GM23338 (cell line): ENCODE data around the gene PLA2G4B. TPM values are rescaled to one million over a fixed set of nuclear protein-coding genes. Genes with fewer than 3 reads are reported as not detected.

Source experiments
- ATAC-seq: fragments of 200-7000 bp; cut with Tn5 transposase; 3 replicates; pipeline ENCODE4 v1.9.1; 2020
- DNase-seq: peaks from one replicate; pipeline ENCODE4 v3.0.0-alpha.2; 2015; ENCODE audit warnings: low spot score
- H2AFZ ChIP-seq: fragments of 200-600 bp; sonication (generic); 2 replicates; pipeline ENCODE4 v1.8.0; 2016; ENCODE audit warnings: antibody characterized with exemption, mild to moderate bottlenecking, moderate library complexity
- H3F3A ChIP-seq: fragments of 200-600 bp; sonication (generic); replicated peaks from 2 replicates; pipeline ENCODE4 v1.8.0; 2017; ENCODE audit warnings: antibody characterized with exemption, mixed run types, low read depth
- H3K27ac ChIP-seq: fragments of 200-600 bp; sonication (generic); 2 replicates; pipeline ENCODE4 v1.6.1; 2016; ENCODE audit warnings: low read depth
- H3K27me3 ChIP-seq: fragments of 200-600 bp; sonication (generic); 2 replicates; pipeline ENCODE4 v1.8.0; 2016; ENCODE audit warnings: mild to moderate bottlenecking, mixed run types, moderate library complexity; ENCODE audit not compliant: insufficient read depth
- H3K36me3 ChIP-seq: fragments of 200-600 bp; sonication (generic); 2 replicates; pipeline ENCODE4 v1.8.0; 2016; ENCODE audit warnings: mild to moderate bottlenecking; ENCODE audit not compliant: insufficient read depth
- H3K4me1 ChIP-seq: fragments of 200-600 bp; sonication (generic); 2 replicates; pipeline ENCODE4 v1.8.0; 2016; ENCODE audit warnings: mild to moderate bottlenecking, moderate library complexity; ENCODE audit not compliant: insufficient read depth
- H3K4me2 ChIP-seq: fragments of 200-600 bp; sonication (generic); 2 replicates; pipeline ENCODE4 v1.7.1; 2017; ENCODE audit warnings: mixed run types
- H3K4me3 ChIP-seq: fragments of 200-600 bp; sonication (generic); 2 replicates; pipeline ENCODE4 v1.6.1; 2016; ENCODE audit warnings: mixed run types
- H3K79me2 ChIP-seq: fragments of 200-600 bp; sonication (generic); replicated peaks from 2 replicates; pipeline ENCODE4 v1.8.0; 2017; ENCODE audit warnings: mild to moderate bottlenecking; ENCODE audit not compliant: insufficient read depth
- H3K9me2 ChIP-seq: fragments of 200-600 bp; sonication (generic); 2 replicates; pipeline ENCODE4 v1.8.0; 2017; ENCODE audit not compliant: insufficient read depth
- H4K20me1 ChIP-seq: fragments of 200-600 bp; sonication (generic); replicated peaks from 2 replicates; pipeline ENCODE4 v1.8.0; 2017; ENCODE audit warnings: mild to moderate bottlenecking; ENCODE audit not compliant: insufficient read depth
- H3K27ac Mint-ChIP-seq: 2 replicates; pipeline ENCODE4 v1.8.0; 2020; ENCODE audit warnings: inconsistent platforms, mild to moderate bottlenecking, moderate library complexity, mixed read lengths
- H3K27me3 Mint-ChIP-seq: 3 replicates; pipeline ENCODE4 v1.8.0; 2022; ENCODE audit warnings: low read depth, mild to moderate bottlenecking, moderate library complexity, mixed read lengths, inconsistent platforms; ENCODE audit not compliant: insufficient read depth, poor library complexity
- H3K36me3 Mint-ChIP-seq: 3 replicates; pipeline ENCODE4 v1.8.0; 2021; ENCODE audit warnings: low read depth, mild to moderate bottlenecking, inconsistent platforms, moderate library complexity, mixed read lengths
- H3K4me1 Mint-ChIP-seq: 3 replicates; pipeline ENCODE4 v1.8.0; 2020; ENCODE audit warnings: mild to moderate bottlenecking, inconsistent platforms, mixed read lengths
- H3K4me3 Mint-ChIP-seq: 3 replicates; pipeline ENCODE4 v1.8.0; 2021; ENCODE audit warnings: moderate library complexity, mild to moderate bottlenecking, inconsistent platforms, mixed read lengths
- H3K9me3 Mint-ChIP-seq: 3 replicates; pipeline ENCODE4 v1.8.0; 2020; ENCODE audit warnings: moderate library complexity, mild to moderate bottlenecking, inconsistent platforms, mixed read lengths
- CREB1 ChIP-seq: fragments of 250-450 bp; sonication (Bioruptor Pico); IDR thresholded peaks from 2 replicates; pipeline ENCODE4 v1.5.0; 2020; ENCODE audit warnings: low read depth, mild to moderate bottlenecking, moderate library complexity
- ETS1 ChIP-seq: IDR thresholded peaks from 2 replicates; pipeline ENCODE4 v1.6.1; 2016; ENCODE audit warnings: antibody characterized with exemption
- EZH2 ChIP-seq: fragments of 200-600 bp; sonication (generic); IDR thresholded peaks from one replicate; pipeline ENCODE4 v1.8.0; 2017; ENCODE audit warnings: antibody characterized with exemption, mild to moderate bottlenecking, low read depth; ENCODE audit not compliant: unreplicated experiment
- EZH2phosphoT487 ChIP-seq: fragments of 200-600 bp; sonication (generic); IDR thresholded peaks from one replicate; pipeline ENCODE4 v1.8.1; 2018; ENCODE audit warnings: antibody characterized with exemption; ENCODE audit not compliant: unreplicated experiment
- JUNB ChIP-seq: IDR thresholded peaks from one replicate; pipeline ENCODE4 v1.6.1; 2016; ENCODE audit warnings: antibody characterized with exemption; ENCODE audit not compliant: unreplicated experiment
- NANOG ChIP-seq: IDR thresholded peaks from 2 replicates; pipeline ENCODE4 v1.6.1; 2016; ENCODE audit warnings: antibody characterized with exemption, borderline replicate concordance
- POLR2AphosphoS5 ChIP-seq: IDR thresholded peaks from 2 replicates; pipeline ENCODE4 v1.6.1; 2016; ENCODE audit warnings: antibody characterized with exemption, low read depth
- STAT1 ChIP-seq: IDR thresholded peaks from one replicate; pipeline ENCODE4 v1.6.1; 2016; ENCODE audit warnings: antibody characterized with exemption; ENCODE audit not compliant: unreplicated experiment
- ZNF114 ChIP-seq: fragments of 250-450 bp; sonication (Bioruptor Pico); IDR thresholded peaks from 2 replicates; pipeline ENCODE4 v1.5.0; 2020; ENCODE audit warnings: mild to moderate bottlenecking, moderate library complexity
- ZNF331 ChIP-seq: fragments of 250-450 bp; sonication (Bioruptor Pico); IDR thresholded peaks from 2 replicates; pipeline ENCODE4 v1.5.0; 2020; ENCODE audit warnings: low read depth, mild to moderate bottlenecking, moderate library complexity
- polyA plus RNA-seq: library from polyadenylated mRNA; unstranded; fragments of >200 nt; fragmentation: Nextera tagmentation; extraction: Ambion mirVana; gene quantifications from 2 replicates; pipeline ENCODE4 v1.2.1, GENCODE V29; 2016
- total RNA-seq: library from RNA; depleted of rRNA; stranded (reverse); fragments of >200 nt; shearing (Covaris generic); gene quantifications from 2 replicates; pipeline ENCODE4 v1.2.3, GENCODE V29; 2014
- TF ChIP-seq, protein P1 (sequence below): fragments of 250-450 bp; sonication (Bioruptor Pico); IDR thresholded peaks from 2 replicates; pipeline ENCODE4 v1.5.0; 2020; ENCODE audit warnings: mild to moderate bottlenecking, moderate library complexity
- TF ChIP-seq, protein P2 (sequence below), 2 experiments: fragments of 200-600 bp in 1 of 2; sonication (generic) in 1 of 2; conservative IDR thresholded peaks; 2 replicates each; pipeline versions ENCODE4 v1.5.1 to v1.6.1; 2016 to 2017; ENCODE audit warnings: antibody characterized with exemption in 2 of 2, low read depth in 2 of 2, mild to moderate bottlenecking in 2 of 2, moderate library complexity in 1 of 2
- TF ChIP-seq, protein P3 (sequence below): IDR thresholded peaks from one replicate; pipeline ENCODE4 v1.6.1; 2018; ENCODE audit warnings: antibody characterized with exemption; ENCODE audit not compliant: unreplicated experiment

PLA2G4B gene
- total and polyA plus RNA-seq, 2 experiments from 2014 or later, result 4.4 to 9.6 TPM

DNA sequence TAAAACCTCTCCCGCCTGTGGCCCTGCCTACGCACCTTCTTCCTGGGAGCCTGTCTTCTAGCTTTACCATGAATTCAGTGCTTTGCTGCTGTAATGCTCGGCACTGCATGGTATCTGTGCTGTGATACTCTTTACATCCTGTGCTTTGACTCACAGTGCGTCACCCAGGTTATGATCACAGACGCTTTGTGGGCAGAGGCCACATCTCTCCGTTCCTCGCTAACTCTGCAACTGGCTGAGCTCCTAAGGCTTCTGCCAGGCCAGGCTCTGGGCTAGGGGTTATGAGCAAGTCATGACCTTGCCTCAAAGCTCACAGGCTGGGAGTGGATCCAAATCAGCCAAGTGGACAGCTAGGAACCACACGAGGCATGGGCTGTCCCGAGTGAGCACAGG, 32.0 kb downstream of the PLA2G4B start:
- no peaks in the 10 kb centered on the region; the same call in 2 of the 3 replicates for H3K4me1 Mint-ChIP-seq
- no peak overlapping the region for H3K4me3 Mint-ChIP-seq
- H2AFZ ChIP-seq, result no peak overlapping the region
- H3K27ac ChIP-seq, result no peak overlapping the region
- no peaks in the 10 kb centered on the region for H3F3A ChIP-seq
- H3K27me3 ChIP-seq, result no peaks in the 10 kb centered on the region
- no peaks in the 10 kb centered on the region for H4K20me1 ChIP-seq
- H3K36me3 ChIP-seq, result no peaks in the 10 kb centered on the region
- no peak overlapping the region for H3K27ac Mint-ChIP-seq
- H3K27me3 Mint-ChIP-seq, result peaks cover 20% of the 10 kb centered on the region
- H3K36me3 Mint-ChIP-seq, result no peaks in the 10 kb centered on the region; the same call in 2 of the 3 replicates
- H3K4me3 ChIP-seq, result no peak overlapping the region
- H3K4me2 ChIP-seq, result no peak overlapping the region
- no peaks in the 10 kb centered on the region for H3K9me2 ChIP-seq
- TF ChIP-seq POLR2AphosphoS5 (no peak), ETS1 (no peak), CREB1 (CRISPR knock-in tag) (no peak), JUNB (no peak), STAT1 (no peak), EZH2 (no peak), EZH2phosphoT487 (no peak), ZNF331 (CRISPR knock-in tag) (no peak), NANOG (no peak), ZNF114 (no peak)
- TF ChIP-seq, protein P1, sequence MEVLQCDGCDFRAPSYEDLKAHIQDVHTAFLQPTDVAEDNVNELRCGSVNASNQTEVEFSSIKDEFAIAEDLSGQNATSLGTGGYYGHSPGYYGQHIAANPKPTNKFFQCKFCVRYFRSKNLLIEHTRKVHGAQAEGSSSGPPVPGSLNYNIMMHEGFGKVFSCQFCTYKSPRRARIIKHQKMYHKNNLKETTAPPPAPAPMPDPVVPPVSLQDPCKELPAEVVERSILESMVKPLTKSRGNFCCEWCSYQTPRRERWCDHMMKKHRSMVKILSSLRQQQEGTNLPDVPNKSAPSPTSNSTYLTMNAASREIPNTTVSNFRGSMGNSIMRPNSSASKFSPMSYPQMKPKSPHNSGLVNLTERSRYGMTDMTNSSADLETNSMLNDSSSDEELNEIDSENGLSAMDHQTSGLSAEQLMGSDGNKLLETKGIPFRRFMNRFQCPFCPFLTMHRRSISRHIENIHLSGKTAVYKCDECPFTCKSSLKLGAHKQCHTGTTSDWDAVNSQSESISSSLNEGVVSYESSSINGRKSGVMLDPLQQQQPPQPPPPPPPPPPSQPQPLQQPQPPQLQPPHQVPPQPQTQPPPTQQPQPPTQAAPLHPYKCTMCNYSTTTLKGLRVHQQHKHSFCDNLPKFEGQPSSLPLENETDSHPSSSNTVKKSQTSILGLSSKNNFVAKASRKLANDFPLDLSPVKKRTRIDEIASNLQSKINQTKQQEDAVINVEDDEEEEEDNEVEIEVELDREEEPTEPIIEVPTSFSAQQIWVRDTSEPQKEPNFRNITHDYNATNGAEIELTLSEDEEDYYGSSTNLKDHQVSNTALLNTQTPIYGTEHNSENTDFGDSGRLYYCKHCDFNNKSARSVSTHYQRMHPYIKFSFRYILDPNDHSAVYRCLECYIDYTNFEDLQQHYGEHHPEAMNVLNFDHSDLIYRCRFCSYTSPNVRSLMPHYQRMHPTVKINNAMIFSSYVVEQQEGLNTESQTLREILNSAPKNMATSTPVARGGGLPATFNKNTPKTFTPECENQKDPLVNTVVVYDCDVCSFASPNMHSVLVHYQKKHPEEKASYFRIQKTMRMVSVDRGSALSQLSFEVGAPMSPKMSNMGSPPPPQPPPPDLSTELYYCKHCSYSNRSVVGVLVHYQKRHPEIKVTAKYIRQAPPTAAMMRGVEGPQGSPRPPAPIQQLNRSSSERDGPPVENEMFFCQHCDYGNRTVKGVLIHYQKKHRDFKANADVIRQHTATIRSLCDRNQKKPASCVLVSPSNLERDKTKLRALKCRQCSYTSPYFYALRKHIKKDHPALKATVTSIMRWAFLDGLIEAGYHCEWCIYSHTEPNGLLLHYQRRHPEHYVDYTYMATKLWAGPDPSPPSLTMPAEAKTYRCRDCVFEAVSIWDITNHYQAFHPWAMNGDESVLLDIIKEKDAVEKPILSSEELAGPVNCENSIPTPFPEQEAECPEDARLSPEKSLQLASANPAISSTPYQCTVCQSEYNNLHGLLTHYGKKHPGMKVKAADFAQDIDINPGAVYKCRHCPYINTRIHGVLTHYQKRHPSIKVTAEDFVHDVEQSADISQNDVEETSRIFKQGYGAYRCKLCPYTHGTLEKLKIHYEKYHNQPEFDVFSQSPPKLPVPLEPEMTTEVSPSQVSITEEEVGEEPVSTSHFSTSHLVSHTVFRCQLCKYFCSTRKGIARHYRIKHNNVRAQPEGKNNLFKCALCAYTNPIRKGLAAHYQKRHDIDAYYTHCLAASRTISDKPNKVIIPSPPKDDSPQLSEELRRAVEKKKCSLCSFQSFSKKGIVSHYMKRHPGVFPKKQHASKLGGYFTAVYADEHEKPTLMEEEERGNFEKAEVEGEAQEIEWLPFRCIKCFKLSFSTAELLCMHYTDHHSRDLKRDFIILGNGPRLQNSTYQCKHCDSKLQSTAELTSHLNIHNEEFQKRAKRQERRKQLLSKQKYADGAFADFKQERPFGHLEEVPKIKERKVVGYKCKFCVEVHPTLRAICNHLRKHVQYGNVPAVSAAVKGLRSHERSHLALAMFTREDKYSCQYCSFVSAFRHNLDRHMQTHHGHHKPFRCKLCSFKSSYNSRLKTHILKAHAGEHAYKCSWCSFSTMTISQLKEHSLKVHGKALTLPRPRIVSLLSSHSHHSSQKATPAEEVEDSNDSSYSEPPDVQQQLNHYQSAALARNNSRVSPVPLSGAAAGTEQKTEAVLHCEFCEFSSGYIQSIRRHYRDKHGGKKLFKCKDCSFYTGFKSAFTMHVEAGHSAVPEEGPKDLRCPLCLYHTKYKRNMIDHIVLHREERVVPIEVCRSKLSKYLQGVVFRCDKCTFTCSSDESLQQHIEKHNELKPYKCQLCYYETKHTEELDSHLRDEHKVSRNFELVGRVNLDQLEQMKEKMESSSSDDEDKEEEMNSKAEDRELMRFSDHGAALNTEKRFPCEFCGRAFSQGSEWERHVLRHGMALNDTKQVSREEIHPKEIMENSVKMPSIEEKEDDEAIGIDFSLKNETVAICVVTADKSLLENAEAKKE, result no peak
- TF ChIP-seq, protein P2, sequence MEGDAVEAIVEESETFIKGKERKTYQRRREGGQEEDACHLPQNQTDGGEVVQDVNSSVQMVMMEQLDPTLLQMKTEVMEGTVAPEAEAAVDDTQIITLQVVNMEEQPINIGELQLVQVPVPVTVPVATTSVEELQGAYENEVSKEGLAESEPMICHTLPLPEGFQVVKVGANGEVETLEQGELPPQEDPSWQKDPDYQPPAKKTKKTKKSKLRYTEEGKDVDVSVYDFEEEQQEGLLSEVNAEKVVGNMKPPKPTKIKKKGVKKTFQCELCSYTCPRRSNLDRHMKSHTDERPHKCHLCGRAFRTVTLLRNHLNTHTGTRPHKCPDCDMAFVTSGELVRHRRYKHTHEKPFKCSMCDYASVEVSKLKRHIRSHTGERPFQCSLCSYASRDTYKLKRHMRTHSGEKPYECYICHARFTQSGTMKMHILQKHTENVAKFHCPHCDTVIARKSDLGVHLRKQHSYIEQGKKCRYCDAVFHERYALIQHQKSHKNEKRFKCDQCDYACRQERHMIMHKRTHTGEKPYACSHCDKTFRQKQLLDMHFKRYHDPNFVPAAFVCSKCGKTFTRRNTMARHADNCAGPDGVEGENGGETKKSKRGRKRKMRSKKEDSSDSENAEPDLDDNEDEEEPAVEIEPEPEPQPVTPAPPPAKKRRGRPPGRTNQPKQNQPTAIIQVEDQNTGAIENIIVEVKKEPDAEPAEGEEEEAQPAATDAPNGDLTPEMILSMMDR (conservative IDR thresholded peaks at IDR 0.05; ENCODE audit: low read depth in 2 of 2), result no peak
- TF ChIP-seq, protein P3, sequence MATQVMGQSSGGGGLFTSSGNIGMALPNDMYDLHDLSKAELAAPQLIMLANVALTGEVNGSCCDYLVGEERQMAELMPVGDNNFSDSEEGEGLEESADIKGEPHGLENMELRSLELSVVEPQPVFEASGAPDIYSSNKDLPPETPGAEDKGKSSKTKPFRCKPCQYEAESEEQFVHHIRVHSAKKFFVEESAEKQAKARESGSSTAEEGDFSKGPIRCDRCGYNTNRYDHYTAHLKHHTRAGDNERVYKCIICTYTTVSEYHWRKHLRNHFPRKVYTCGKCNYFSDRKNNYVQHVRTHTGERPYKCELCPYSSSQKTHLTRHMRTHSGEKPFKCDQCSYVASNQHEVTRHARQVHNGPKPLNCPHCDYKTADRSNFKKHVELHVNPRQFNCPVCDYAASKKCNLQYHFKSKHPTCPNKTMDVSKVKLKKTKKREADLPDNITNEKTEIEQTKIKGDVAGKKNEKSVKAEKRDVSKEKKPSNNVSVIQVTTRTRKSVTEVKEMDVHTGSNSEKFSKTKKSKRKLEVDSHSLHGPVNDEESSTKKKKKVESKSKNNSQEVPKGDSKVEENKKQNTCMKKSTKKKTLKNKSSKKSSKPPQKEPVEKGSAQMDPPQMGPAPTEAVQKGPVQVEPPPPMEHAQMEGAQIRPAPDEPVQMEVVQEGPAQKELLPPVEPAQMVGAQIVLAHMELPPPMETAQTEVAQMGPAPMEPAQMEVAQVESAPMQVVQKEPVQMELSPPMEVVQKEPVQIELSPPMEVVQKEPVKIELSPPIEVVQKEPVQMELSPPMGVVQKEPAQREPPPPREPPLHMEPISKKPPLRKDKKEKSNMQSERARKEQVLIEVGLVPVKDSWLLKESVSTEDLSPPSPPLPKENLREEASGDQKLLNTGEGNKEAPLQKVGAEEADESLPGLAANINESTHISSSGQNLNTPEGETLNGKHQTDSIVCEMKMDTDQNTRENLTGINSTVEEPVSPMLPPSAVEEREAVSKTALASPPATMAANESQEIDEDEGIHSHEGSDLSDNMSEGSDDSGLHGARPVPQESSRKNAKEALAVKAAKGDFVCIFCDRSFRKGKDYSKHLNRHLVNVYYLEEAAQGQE, result no peak
- DNase-seq (no peak), ATAC-seq (no peak)
- no peaks in the 10 kb centered on the region for H3K4me1 ChIP-seq
- no peaks in the 10 kb centered on the region for H3K9me3 Mint-ChIP-seq
- H3K79me2 ChIP-seq, result no peaks in the 10 kb centered on the region
